HCEC 1CT (cell line): ENCODE data around the gene SMG9.
"Not testable (repeated sequence)": the region's sequence is repeated elsewhere in the genome, so short reads cannot be mapped to it uniquely, and the experiment has no call there.

Experiments used
- DNase-seq: peaks from one replicate; pipeline ENCODE4 v3.0.0-alpha.2; 2017

The SMG9 gene

GRCh38 chr19:43687660-43687997 is 67.1 kb downstream of the SMG9 start:
- DNase-seq = no peak

GRCh38 chr19:43684326-43684725 is 70.4 kb downstream of the SMG9 start:
- no peak for DNase-seq

DNA sequence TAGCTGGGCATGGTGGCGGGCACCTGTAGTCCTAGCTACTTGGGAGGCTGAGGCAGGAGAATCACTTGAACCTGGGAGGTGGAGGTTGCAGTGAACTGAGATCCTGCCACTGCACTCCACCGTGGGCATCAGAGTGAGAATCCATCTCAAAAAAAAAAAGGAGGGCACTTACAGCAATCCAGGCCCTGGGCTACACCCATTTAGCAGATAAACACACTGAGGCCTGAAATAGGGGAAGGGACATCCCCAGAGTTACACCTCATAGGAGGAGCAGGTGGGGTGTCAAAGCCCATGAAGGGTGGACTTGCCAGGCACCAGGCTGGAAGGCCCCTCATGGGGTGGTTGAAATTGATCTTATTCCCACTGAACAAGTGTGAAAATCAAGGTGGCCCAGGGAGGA is 70.9 kb downstream of the SMG9 start:
- DNase-seq = no peak

- no peak for DNase-seq
Measured at GRCh38 chr19:43682824-43683661, 71.7 kb downstream of the SMG9 start.

DNA sequence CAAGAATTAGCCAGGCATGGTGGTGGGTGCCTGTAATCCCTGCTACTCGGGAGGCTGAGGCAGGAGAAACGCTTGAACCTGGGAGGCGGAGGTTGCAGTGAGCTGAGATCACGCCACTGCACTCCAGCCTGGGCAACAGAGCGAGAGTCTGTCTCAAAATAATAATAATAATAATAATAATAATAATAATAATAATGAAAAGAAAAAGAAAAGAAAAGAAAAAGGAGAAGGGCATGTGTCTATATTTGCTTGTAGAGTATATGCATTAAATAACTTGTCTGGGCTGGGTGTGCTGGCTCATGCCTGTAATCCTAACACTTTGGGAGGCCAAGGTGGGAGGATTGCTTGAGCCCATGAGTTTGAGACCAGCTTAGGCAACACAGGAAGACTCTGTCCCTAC is 72.5 kb downstream of the SMG9 start:
- not testable (repeated sequence) for DNase-seq

DNA sequence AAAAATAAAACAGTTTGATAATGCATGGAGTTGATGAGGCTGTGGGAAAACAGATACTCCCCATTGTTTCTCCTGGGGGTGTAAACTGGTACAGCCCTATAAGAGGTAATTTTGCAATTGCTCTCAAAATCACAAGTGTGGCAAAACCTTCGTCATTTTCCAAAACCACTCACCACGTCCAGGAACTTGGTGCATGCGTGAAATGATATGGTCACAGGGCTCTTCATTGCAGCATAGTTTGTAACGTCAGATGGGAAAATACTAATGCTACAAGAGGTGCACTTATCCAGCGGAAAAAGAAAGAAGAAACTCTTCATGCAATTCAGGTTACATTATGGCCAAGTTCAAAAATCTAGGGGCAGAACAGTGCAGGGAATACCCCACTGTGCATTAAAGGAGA is 72.9 kb downstream of the SMG9 start:
- DNase-seq = no peak

- no peak for DNase-seq
Measured at GRCh38 chr19:43678512-43679261, 76.1 kb downstream of the SMG9 start.
